OCI-LY7 (cell line): ENCODE measurements around the gene ACOT12.
"Not testable (repeated sequence)": the region's sequence is repeated elsewhere in the genome, so short reads cannot be mapped to it uniquely, and the experiment has no call there.

Source experiments
- CTCF ChIP-seq: fragments of 200-600 bp; sonication (generic); conservative IDR thresholded peaks from 2 replicates; pipeline ENCODE4 v1.5.1; 2014; ENCODE audit warnings: mild to moderate bottlenecking, antibody characterized with exemption, low read length, moderate library complexity, mixed read lengths
- EZH2phosphoT487 ChIP-seq: fragments of 200-600 bp; sonication (generic); IDR thresholded peaks from 2 replicates; pipeline ENCODE4 v1.6.1; 2018; ENCODE audit warnings: low read depth, borderline replicate concordance, mild to moderate bottlenecking, mixed run types, antibody characterized with exemption, low read length, moderate library complexity, mixed read lengths

- TF ChIP-seq CTCF, EZH2phosphoT487: not testable (repeated sequence)
Observed at GRCh38 chr5:81294021-81294420, 99.9 kb downstream of the ACOT12 start.
